ENCODE data around the gene ABCA4.

Gene ABCA4

DNA sequence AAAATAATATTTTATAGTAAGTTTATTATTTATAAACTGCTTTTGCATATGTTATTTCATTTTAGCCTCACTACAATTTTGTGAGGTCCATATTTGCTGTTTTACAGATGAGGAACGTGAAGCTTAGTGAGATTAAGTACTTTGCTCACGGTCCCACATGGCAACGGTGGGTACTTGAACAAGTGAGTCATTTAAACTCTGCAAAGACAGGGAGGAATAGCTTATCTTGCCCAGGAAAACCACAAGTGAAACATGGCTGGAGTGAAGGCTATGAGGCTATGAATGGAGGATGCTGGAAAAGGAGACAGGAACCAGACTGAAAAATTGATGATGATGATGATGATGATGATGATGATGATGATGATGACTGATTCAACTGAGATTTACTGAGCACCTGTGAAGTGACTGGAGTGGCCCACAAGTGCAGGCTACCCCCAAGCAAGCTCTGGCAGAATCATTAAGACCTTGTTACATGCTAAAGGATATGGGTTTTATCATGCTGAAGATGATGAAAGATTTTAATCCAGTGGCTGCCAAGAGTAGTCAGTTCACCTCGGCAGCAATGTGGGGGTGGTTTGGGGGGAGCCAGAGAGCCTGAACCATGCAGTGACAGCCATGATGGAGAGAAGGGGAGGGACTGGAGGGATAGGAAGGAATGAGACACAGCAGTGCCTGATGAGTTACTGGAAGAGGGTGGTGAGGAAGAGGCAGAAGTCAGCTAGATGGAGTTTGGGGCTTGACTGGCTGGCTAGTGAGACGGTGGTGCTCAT lies 1.4 kb upstream of the ABCA4 start:
- DNase-seq (ENCODE audit: low read depth), result no peak

DNA sequence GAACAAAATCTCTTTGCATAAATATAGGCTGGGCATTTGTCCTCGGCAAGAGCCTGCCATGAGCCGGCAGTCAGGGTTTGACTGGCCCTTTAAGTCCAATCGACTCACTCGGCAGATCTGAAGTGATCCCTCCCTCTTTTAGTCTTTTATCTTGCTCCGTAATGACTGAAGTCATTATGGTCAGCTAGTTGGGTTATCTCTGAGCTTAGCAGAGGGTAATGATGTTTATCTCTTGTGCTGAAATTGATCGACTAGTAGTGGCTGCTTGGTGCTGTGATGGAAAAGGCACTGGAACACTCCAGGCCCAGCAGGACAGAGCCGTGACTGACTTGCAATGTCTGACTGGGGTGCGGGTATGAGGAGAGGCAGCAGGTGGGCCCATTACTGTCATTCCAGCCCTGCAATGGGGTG lies 468 bp upstream of the ABCA4 start:
- DNase-seq (ENCODE audit: low read depth), result no peak

DNA sequence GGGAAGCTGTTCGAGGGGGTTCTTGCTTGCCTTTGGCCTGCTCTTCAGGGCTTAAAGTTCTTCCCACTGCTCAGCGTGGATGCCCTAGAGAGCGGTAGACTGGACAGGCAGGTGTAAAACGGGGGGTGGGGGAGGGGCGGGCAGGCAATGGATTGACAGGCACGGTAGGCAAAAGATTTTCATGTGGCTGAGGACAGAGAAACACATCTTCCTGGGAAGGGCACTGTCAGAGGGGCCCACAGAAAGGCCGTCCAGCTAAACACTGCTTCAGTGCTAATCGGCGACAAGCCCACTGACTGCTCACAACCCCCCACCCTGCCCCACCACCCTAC lies 412 bp downstream of the ABCA4 start:
- DNase-seq (ENCODE audit: low read depth), result no peak

DNA sequence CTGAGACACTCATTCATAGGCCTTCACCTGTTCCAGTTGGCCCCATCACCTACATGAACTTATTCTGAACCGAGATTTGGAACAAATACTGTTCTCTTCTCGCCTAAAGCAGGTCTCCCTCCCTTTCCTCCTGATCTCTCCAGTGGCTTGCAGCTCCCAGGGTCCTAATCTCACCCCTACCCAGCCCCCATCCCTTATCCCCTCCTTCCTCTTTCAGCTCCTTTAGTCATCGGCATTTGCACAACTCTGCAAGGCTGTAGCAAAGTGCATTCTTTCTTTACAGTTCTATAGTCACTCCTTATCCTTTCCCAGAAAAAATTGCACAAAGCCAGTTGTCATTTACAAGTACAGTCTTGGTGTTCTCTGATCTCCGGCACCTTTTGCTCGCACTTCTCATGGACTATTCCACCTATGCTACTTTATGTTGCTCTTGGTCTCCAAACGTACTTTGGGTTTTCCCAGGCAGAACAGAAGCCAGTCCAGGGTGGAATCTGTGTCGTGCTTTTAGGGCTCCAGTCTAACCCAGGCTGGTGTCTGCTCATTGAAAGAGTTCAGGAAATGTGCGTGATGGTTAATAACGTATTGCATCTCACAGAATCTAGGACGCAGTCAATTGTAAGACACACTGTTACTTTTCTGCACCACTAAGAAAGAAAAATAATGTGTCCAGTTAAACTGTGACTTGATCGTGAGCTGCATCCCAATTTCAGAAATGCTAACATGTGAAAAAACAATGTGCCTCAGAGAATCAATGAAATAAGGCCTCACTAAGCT lies 965 bp downstream of the ABCA4 start:
- no peak for DNase-seq (ENCODE audit: low read depth)

DNA sequence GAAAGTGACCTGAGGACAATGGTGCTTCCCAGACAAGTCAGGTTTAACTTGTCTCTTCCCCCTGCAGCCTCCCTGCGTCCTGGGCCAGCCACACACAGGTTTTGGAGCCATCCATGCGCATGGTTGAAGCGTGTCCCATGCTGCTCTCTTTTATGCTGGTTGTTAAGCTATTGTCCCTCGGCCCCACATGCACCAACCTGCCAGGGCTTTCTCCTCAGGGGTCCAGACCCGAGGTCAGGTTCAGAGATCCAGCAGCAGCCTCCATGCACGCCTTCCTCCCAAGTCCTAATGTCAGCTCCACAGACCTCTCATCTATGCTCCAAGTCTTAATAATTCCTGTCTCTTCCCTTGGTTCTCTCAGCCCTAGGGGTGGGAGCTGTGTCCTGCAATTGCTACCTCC lies 1.6 kb downstream of the ABCA4 start:
- DNase-seq (ENCODE audit: low read depth), result no peak

DNA sequence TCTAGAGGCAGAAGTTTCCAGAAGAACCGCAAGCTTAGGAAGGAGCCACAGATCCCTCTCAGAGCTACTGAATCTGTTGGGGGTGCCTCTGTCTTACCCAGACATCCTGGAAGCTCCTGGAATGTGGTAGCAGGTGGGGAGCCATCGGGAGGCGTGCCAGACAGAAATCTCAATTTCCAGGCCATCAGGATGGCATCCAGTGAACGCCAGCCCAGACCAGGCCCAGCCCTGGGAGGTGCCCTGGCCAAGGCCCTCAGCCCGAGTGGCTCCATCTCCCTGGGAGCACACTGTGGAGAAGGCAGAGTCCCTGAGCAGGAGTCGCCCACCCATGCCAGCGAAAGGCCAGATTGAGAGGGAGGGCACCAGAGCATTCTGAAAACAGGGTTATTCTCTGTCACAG lies 2.5 kb downstream of the ABCA4 start:
- DNase-seq (ENCODE audit: low read depth), result no peak

DNA sequence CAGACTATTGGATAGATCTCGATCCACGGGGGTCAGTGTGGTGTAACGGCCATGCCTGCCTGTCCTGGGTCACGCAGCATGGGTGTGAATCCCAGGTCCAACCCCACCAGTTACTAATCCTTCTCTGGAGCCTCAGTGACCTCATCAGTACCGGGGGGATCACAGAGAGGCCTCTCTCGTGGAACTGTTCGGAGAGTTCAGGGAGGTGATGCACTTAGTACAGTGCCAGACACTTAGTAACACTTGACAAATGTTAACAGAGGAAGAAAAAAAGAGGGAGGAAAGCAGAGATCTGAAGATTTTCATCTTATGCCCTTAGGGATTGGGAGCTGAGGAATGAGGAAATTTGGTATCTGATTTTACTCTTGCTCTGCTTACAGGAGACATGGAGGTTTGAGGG lies 2.9 kb downstream of the ABCA4 start:
- DNase-seq (ENCODE audit: low read depth), result no peak

DNA sequence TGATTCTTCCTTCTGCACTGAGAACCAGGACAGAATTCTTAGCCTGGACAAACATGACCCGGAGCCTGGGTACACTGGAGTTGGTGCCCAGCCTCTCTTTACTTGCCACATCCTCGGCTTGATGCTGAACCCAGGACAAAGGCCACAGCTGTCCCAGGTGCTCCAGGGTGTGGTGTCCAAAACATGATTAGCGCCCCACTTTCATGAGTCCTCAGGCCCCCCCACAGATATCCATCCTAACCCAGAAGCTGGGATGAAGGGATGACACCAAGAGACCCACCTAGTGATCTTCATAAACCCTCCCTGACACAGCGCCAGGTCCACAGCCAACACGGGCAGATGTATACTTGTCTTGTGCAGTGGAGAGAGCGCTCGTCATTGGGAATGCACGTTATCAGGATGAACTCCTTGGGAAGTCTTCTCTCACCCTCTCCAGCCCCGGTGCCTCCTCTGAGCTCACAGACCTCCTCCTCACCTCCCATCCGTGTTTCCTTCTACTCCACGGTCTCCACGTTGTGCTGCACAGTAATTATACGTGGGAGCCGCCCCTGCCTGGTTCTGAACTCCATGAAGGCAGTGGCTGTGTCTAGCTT lies 3.6 kb downstream of the ABCA4 start:
- no peak for DNase-seq (ENCODE audit: low read depth)

DNA sequence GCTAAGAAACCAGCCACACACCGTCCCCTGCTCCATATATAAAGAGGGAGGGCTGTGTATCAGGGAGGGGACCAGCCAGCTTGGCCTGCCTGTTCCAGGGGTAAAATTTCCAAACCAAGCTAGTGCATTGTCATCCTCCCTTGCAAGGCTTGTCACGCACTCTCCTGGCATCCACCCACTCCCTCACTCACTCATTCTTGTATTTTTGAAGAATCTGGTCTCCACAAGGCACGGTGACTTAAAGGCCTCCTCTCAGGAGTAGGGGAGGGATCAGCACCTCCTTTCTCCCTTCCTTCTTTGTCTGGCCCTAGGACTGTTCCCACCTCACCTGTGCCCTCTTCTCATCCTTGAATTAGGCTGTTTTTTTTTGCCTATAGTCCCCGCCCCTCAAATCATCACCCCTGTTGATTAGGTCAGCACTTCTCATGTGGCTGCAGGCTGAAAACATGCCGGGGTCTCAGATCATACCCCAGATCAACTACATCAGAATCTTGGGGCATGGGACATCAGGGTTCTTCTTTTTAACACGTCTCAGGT lies 5.0 kb downstream of the ABCA4 start:
- no peak for DNase-seq (ENCODE audit: low read depth)

DNA sequence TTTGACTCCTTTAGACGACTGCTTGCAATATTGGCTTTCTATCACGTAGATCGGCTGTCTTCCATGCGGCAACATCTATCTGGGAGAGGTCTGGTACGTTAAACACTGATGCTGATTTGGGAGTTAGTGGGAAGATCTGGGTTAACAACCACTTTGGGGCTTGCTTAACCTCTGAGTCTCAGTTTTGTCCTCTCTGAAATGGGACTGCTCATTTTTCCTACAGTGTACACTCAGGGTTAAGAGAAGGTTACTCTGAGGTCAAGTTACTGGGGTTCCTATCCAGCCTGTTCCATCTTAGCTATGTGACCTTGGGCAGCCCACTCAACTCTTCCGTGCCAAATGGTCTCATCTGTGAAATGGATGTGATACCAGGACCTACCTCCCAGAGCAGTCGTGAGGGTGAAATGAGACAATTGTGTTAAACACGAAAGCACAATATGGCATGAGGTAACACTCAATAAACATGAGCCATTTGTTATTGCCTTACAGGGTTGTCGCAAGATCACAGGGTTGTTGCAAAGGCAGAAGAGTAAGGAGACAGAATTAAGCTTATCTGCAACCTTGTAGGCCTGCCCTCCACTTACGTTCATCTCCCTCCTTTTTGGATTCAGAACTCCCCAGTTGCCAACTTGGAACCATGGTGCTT lies 5.6 kb downstream of the ABCA4 start:
- no peak for DNase-seq (ENCODE audit: low read depth)

DNA sequence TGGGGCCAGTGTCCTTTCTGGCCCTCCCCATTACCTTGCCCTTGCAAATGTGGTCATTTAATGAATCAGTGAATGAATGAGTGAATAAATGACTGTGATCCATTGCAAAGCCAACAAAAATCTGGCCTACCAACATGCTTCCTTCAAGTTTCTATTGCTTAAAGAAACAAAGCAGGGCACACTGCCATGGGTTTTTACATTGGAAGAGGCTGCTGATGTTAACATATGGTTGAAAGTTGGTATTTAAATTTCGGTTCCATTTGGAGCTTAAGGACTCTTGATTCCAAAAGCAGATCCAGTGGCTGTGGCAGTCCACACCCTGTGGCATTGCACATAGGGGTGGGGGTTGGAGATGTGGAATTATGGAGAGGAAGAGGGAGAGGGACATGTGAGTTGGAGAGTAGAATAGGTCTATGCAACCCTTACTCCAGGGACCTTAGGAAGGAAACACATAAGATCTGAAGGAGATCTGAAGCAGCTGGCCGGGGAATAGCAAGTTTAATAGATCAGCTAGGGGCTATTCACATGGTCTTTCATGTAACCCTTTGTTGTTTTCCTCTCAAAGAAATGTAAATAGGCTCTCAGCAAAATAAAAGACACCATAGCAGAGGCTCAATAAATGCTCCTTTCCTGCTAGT lies 7.2 kb downstream of the ABCA4 start:
- DNase-seq (ENCODE audit: low read depth), result no peak

DNA sequence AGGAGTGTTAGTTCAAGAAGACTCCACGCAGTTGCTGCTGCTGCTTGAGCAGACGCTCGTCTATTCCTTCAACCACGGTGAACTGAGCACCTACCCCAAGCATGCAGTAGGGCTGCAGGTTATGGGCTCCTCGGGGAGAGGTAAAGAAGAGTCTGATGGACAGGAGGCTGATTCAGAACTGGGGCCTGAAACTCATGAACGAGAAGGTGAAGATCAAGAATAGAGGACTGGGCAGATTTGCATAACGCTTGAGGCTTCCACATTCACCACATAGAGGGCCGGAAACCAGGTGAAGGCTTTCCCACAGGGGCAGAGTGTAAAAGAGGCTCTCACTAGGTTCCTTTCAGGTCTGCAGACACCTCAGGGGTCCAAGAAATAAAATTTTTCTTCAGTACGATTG lies 9.1 kb downstream of the ABCA4 start:
- DNase-seq (ENCODE audit: low read depth), result no peak

DNA sequence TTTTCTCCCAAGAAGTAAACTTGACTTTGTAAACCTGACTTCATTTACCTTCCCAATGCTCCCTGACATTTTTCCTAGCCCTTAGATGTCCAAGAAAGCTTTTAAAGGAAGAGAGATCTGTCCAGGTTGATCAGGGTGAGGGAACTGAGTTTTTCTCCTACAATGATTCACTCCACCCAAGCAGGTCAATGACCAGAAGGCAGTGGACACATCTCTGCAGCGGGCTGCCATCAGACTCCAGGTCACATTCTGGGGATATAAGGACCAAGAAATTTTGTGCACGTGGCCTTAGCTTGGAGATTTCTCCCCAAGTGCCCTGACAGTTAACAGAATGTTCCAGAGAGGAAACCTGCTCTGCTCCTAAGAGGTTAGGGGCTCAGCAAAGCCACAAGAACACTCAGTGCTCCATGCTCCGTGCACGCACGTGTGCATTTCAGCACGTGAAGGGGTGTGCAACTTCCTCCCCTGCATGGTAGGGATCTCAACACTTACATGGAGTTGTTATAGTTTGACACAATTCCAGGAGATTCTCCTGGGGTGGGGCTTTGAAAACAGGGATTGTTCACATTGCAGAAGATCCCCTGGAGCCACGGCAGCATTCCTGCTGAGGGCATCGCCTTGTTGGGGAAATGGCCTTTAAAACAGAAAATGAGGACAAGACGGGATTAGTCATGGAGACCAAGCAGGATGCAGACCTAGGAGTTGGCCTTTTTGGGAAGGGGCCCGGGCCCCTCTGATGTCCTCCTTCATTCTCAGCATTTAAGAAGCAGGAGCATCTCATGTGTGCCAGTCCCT lies 9.8 kb downstream of the ABCA4 start:
- no peak for DNase-seq (ENCODE audit: low read depth)

DNA sequence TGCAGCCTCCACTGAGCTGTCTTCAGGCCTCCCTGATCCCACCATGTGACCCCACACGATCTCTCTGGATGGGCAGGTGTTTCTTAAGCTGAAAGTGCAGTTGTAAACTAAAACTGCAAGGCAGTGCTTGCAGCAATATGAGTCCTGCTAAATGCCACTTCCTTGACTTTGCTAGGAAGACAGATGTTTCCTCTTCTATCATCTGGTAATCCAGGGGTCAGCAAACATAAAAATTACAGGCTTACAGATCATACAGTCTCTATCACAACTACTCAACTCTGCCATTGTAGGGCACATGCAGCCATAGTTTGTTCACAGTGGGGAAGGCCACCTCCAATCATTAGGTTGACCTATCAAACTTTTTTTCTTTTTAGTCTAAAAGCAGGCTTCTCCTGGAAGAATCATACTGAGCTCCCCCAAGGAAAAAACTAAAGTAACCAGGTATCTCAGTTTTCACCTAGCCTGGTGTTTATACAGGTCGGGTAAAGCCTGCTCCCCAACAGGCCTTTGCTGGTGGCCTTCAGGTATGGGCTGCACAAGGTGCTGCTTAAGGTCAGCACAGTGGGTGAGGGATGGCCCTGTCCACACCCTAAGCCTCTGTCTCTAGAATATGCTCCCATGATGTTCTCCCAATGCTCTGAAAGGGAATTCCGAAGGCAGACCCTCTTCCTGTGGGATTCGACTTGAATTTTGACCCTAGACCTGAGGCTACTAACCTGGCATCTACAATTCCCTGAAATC lies 10.8 kb downstream of the ABCA4 start:
- no peak for DNase-seq (ENCODE audit: low read depth)

DNA sequence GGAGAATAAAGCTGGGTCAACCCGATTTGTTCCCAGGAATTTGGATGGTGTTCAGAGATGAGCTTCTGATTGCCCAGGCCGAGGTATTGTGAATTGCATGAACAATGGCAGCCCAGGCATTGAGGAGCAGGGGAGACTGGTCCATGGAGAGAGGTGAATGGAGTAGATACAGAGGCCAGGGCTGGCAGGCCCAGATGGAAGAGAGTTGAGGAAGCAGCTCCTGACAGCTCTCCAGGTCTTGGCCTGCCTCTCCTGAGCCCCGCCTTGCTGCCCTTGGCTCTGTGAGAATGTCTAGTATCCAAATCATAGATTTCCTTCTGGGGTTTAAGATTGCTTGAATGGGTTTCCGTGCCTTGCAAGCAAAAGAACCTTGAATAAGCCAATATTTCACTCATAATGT lies 11.5 kb downstream of the ABCA4 start:
- DNase-seq (ENCODE audit: low read depth), result no peak

DNA sequence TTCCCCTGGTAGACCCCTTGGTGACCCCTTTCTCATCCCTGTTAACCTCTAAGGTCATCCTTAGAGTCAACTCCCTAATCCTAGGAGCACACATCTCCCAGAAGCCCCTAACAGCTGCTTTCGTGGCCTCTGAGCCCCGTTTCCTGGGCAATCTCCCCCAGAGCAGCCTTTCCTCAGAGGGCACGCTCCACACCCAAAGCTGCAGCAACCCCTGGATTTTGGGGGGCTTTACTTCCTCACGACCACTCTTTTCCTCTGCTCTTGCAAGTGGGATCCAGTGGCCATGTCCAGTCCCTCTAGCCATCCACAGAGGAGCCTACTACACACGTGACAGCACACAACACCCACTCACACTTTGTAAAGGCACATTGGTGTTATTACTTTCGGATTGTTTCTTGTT lies 13.8 kb downstream of the ABCA4 start:
- DNase-seq (ENCODE audit: low read depth), result no peak

DNA sequence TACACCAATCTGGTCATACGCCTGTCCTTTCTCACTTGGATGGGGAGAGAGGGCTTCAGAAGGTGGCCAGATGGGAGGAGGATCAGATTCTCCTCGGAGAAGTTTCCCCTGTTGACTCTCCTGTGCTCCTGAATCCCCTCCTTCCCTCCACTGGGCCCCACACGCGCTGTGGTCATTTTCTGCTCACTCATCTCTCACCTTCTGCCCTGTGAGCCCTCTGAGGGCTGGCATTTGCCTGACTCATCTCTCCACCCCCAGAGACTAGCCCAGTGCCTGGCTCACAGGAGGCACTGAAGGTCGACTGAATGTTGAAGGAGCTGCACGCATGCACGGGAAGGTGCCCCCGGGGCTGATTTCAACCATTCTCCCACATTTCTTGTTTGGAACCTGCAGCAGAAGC lies 14.2 kb downstream of the ABCA4 start:
- no peak for DNase-seq (ENCODE audit: low read depth)

DNA sequence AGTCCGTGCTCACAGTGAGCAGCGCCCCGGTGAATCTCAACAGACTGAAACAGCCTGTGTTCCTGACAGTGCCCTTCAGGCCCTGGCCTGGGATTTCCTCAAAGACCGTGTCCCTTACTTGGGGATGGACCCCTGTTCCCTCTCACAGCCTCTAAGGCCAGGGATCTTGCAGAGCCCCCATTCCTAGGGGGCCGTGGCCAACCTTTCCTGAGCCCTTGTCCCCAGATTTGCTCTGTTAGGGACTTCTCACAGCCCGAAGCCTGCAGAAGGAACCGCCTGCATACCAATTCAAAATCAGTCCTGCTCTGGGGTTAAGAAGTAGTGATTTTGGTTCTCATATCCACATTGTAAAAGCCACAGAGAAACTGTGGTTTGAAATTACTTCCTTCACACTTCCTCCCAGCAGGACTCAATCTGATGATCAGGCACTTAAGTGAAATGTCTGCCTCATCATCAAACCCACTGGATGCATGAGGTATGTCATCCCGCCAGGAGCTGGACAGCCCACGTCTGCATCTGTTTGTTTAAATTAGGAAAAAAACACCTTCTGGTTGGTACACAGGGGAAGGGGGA lies 14.9 kb downstream of the ABCA4 start:
- no peak for DNase-seq (ENCODE audit: low read depth)

DNA sequence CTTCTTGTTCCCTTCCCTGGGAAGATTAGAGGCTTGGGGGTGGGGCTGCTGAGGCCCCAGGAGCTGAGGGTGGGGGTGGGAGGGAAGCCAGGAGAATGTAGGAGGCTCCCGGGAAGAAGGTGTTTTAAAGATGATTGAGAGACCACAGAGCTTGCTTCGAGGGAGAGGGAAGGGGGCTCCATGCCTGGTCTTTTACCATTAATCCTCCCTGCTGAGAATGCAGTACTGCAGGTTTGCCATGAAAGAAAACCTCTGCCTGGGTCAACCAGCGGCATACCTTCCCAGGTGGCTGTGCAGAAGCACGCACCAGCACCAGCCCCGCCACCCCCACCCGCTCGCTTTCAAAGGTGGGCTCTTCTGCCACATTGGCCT lies 15.4 kb downstream of the ABCA4 start:
- no peak for DNase-seq (ENCODE audit: low read depth)

All from activated T-helper 9 cell treated with anti-CD3 and anti-CD28 coated beads, Interleukin-2, amount 50 U/mL, for 16 hours (primary cell).